Spleen (tissue), 7 donors: ENCODE measurements around the gene LGMN.

ENCODE experiments used
- POLR2A ChIP-seq, 3 donors: fragments of 450-650 bp; IDR thresholded peaks; one replicate each; pipeline ENCODE4 v1.5.1; 2017; ENCODE audit warnings: antibody characterized with exemption in 3 of 3, mild to moderate bottlenecking in 1 of 3
- POLR2AphosphoS5 ChIP-seq, 3 donors: sonication (generic); formaldehyde crosslinking; IDR thresholded peaks; one replicate each; pipeline ENCODE4 v1.5.1; 2017; ENCODE audit warnings: antibody characterized with exemption in 3 of 3
- TF ChIP-seq, protein P1 (sequence below), 11 experiments: fragments of 200-600 bp in 7 of 11; fragments of 450-650 bp in 4 of 11; sonication (generic) in 4 of 11; IDR thresholded peaks in 8 of 11; conservative IDR thresholded peaks in 3 of 11; 1 replicate in 7 of 11; 2 replicates in 4 of 11; pipeline versions ENCODE4 v1.4.0 to v1.8.0; 2016 to 2021; ENCODE audit warnings: antibody characterized with exemption in 11 of 11, inconsistent platforms in 4 of 11, mild to moderate bottlenecking in 1 of 11
- donor health status: DM: no; HTN: no; CAD: no; lungs with moderate emphysema.
- donor health status: DM: no; HTN: no; CAD: no.
- donor health status: DM: no; HTN: no; CAD: no.

DNA sequence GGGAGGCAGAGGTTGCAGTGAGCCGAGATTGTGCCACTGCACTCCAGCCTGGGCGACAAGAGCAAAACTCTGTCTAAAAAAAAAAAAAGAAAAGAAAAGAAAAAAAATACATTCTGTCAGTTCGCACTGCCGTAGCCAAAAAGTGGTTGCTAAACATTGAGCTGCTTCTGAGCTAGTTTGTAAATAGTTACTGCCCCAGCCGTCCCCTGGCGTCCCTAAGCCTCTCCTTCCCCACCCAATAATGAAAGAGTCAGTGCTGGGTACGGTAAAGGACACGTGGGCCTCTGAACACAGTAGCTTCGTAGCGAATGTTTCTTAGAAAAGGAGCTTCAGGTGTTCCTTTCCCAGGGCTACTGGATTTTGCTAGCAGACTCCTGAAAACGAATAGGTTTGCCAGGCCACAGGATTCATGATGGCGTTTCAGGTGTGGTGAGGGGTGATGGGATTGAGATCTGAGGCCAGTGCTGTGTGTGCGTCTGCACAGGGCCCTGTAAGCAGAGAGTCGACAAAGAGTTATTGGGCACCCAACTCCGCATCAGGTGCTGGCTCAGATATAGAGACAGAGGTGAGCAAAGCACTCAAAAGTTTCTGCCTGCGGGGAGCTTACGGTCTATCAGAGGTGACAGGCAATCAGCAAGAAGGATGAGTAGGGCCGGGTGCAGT is 94.1 kb downstream of the LGMN start:
- no peak for TF ChIP-seq POLR2A (IDR thresholded peaks at IDR 0.05)
- TF ChIP-seq, protein P1, sequence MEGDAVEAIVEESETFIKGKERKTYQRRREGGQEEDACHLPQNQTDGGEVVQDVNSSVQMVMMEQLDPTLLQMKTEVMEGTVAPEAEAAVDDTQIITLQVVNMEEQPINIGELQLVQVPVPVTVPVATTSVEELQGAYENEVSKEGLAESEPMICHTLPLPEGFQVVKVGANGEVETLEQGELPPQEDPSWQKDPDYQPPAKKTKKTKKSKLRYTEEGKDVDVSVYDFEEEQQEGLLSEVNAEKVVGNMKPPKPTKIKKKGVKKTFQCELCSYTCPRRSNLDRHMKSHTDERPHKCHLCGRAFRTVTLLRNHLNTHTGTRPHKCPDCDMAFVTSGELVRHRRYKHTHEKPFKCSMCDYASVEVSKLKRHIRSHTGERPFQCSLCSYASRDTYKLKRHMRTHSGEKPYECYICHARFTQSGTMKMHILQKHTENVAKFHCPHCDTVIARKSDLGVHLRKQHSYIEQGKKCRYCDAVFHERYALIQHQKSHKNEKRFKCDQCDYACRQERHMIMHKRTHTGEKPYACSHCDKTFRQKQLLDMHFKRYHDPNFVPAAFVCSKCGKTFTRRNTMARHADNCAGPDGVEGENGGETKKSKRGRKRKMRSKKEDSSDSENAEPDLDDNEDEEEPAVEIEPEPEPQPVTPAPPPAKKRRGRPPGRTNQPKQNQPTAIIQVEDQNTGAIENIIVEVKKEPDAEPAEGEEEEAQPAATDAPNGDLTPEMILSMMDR (IDR thresholded peaks at IDR 0.05 in 8 of 11, conservative IDR thresholded peaks at IDR 0.05 in 3 of 11), result no peak
- TF ChIP-seq POLR2AphosphoS5 (IDR thresholded peaks at IDR 0.05), result no peak
